SU-DHL-6 (cell line): ENCODE results near the gene PTRHD1.

Experiments
- H2AFZ ChIP-seq: fragments of 200-600 bp; sonication (generic); 2 replicates; pipeline ENCODE4 v1.6.1; 2014; ENCODE audit warnings: low read depth, mild to moderate bottlenecking, moderate library complexity, mixed read lengths, antibody characterized with exemption, low read length; ENCODE audit not compliant: severe bottlenecking
- H3F3A ChIP-seq: fragments of 200-600 bp; shearing (Covaris generic); 2 replicates; pipeline ENCODE4 v1.6.0; 2016; ENCODE audit warnings: antibody characterized with exemption, mild to moderate bottlenecking; ENCODE audit not compliant: insufficient read depth
- H3K27ac ChIP-seq: fragments of 200-600 bp; sonication (generic); 2 replicates; pipeline ENCODE4 v1.5.1; 2016; ENCODE audit warnings: low read depth, mild to moderate bottlenecking, low read length, moderate library complexity, mixed read lengths
- H3K27me3 ChIP-seq: fragments of 200-600 bp; sonication (generic), shearing (Covaris generic); 2 replicates; pipeline ENCODE4 v1.6.0; 2014; ENCODE audit warnings: mild to moderate bottlenecking, low read length
- H3K36me3 ChIP-seq: fragments of 200-600 bp; sonication (generic); 2 replicates; pipeline ENCODE4 v1.6.1; 2014; ENCODE audit warnings: mild to moderate bottlenecking, low read length, mixed read lengths
- H3K4me2 ChIP-seq: fragments of 300-600, 200-600 bp; shearing (Covaris generic), sonication (generic); 2 replicates; pipeline ENCODE4 v1.6.0; 2014; ENCODE audit warnings: low read length, low read depth, mild to moderate bottlenecking; ENCODE audit not compliant: poor library complexity, severe bottlenecking
- H3K4me3 ChIP-seq: fragments of 200-600 bp; sonication (generic); 2 replicates; pipeline ENCODE4 v1.5.1; 2014; ENCODE audit warnings: antibody characterized with exemption, low read length, mild to moderate bottlenecking, mixed read lengths; ENCODE audit not compliant: insufficient read depth, poor library complexity, severe bottlenecking
- H3K79me2 ChIP-seq: fragments of 200-600 bp; sonication (generic); 2 replicates; pipeline ENCODE4 v1.6.1; 2014; ENCODE audit warnings: mild to moderate bottlenecking, low read length, moderate library complexity; ENCODE audit not compliant: insufficient read depth
- H3K9ac ChIP-seq: fragments of 200-600 bp; sonication (generic); 2 replicates; pipeline ENCODE4 v1.7.0; 2014; ENCODE audit warnings: mild to moderate bottlenecking, low read length
- H3K9me2 ChIP-seq: fragments of 200-600 bp; sonication (generic); replicated peaks from 2 replicates; pipeline ENCODE4 v1.6.1; 2014; ENCODE audit warnings: low read length; ENCODE audit not compliant: insufficient read depth
- H3K9me3 ChIP-seq: fragments of 200-600 bp; sonication (generic); 2 replicates; pipeline ENCODE4 v1.6.1; 2014; ENCODE audit warnings: low read length, mixed read lengths; ENCODE audit not compliant: insufficient read depth
- H4K20me1 ChIP-seq: fragments of 200-600 bp; sonication (generic); 2 replicates; pipeline ENCODE4 v1.6.1; 2014; ENCODE audit warnings: low read depth, mild to moderate bottlenecking, antibody characterized with exemption, low read length, moderate library complexity, mixed read lengths
- CTCF ChIP-seq: fragments of 200-600 bp; sonication (generic); IDR thresholded peaks from one replicate; pipeline ENCODE4 v1.5.1; 2017; ENCODE audit warnings: antibody characterized with exemption, mild to moderate bottlenecking, low read length, moderate library complexity; ENCODE audit not compliant: insufficient read depth, poor library complexity, severe bottlenecking
- EZH2phosphoT487 ChIP-seq: fragments of 200-600 bp; sonication (generic), shearing (Covaris generic); conservative IDR thresholded peaks from 2 replicates; pipeline ENCODE4 v1.6.1; 2018; ENCODE audit warnings: mild to moderate bottlenecking, antibody characterized with exemption, low read length, moderate library complexity, mixed read lengths

PTRHD1 gene

GRCh38 chr2:24797644-24798043 lies 4.5 kb upstream of the PTRHD1 start:
- TF ChIP-seq CTCF (no peak), EZH2phosphoT487 (no peak)
- Histone ChIP-seq H3K4me2 (no peak overlapping the region), H2AFZ (no peak overlapping the region), H3K9me3 (no peaks in the 10 kb centered on the region), H4K20me1 (no peaks in the 10 kb centered on the region), H3F3A (no peaks in the 10 kb centered on the region), H3K9me2 (no peaks in the 10 kb centered on the region), H3K36me3 (peaks cover 26% of the 10 kb centered on the region), H3K27ac (no peak overlapping the region), H3K9ac (no peak overlapping the region), H3K79me2 (peaks cover 68% of the 10 kb centered on the region), H3K4me3 (no peak overlapping the region), H3K27me3 (no peaks in the 10 kb centered on the region)

DNA sequence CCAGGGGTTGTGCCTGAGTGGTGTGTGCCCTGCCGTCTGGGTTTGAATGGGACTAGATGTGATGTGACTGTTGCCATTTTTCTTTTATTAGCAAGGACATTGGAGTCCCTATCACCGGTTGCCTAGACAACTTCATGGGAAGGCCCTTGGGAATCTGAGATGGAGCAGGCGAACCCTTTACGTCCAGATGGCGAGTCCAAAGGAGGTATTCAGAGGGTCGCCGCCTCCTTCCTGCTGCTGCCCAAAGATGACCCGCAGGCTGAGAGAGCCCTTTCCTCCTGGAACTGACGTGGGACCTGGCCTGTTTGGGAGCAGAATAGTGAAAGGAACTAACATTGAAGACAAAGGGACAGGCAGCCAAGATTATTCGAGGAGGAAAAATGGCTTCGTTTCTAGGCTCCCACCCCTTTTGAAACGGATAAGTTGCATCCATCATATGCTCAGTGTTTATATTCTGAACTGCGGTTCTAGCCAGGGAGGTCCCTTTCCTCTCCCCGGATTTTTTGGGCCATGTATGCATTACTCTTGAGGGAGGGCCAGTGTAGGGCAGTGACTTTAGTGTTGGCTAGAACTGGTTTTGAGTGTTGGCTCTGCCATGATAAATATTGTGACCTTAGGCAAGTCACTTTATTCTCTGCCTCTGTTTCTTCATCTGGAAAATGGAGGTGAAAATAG lies 707 bp upstream of the PTRHD1 start:
- peaks cover 57% of the 10 kb centered on the region for H3K79me2 ChIP-seq
- H3F3A ChIP-seq: 0 out of 2 replicates have a peak, but pooled peaks cover 2% of the 10 kb centered on the region
- peak overlapping the region; percentile 85 for H3K4me2 ChIP-seq
- peak overlapping the region; percentile 71 for H3K4me3 ChIP-seq
- H2AFZ ChIP-seq: peak overlapping the region; percentile 91
- H3K9me3 ChIP-seq: no peaks in the 10 kb centered on the region
- no peaks in the 10 kb centered on the region for H3K27me3 ChIP-seq
- H3K36me3 ChIP-seq: peaks cover 15% of the 10 kb centered on the region
- peak overlapping the region; percentile 87 for H3K27ac ChIP-seq
- H3K9me2 ChIP-seq: no peaks in the 10 kb centered on the region
- H3K9ac ChIP-seq: peak overlapping the region; percentile 91
- TF ChIP-seq CTCF (no peak), EZH2phosphoT487 (no peak)
- no peaks in the 10 kb centered on the region for H4K20me1 ChIP-seq

- peak overlapping the region; percentile 91 for H2AFZ ChIP-seq
- H3K9ac ChIP-seq: peak overlapping the region; percentile 91
- 0 out of 2 replicates have a peak, but pooled peaks cover 2% of the 10 kb centered on the region for H3F3A ChIP-seq
- peak overlapping the region; percentile 87 for H3K27ac ChIP-seq
- no peaks in the 10 kb centered on the region for H3K9me2 ChIP-seq
- H3K4me2 ChIP-seq: peak overlapping the region; percentile 85
- no peak for TF ChIP-seq CTCF
- TF ChIP-seq EZH2phosphoT487: no peak
- peaks cover 8% of the 10 kb centered on the region for H3K36me3 ChIP-seq
- no peaks in the 10 kb centered on the region for H3K27me3 ChIP-seq
- H3K9me3 ChIP-seq: no peaks in the 10 kb centered on the region
- peaks cover 43% of the 10 kb centered on the region for H3K79me2 ChIP-seq
- no peaks in the 10 kb centered on the region for H4K20me1 ChIP-seq
- peak overlapping the region; percentile 71 for H3K4me3 ChIP-seq
Observed at GRCh38 chr2:24792542-24792873, 683 bp downstream of the PTRHD1 start.
